ENCODE measurements around the gene HOXB2. TPM values are rescaled to one million over a fixed set of nuclear protein-coding genes. Genes with fewer than 3 reads are reported as not detected.

Gene HOXB2
- total RNA-seq, 1 experiment from 2014 or later, result 0.31 TPM

DNA sequence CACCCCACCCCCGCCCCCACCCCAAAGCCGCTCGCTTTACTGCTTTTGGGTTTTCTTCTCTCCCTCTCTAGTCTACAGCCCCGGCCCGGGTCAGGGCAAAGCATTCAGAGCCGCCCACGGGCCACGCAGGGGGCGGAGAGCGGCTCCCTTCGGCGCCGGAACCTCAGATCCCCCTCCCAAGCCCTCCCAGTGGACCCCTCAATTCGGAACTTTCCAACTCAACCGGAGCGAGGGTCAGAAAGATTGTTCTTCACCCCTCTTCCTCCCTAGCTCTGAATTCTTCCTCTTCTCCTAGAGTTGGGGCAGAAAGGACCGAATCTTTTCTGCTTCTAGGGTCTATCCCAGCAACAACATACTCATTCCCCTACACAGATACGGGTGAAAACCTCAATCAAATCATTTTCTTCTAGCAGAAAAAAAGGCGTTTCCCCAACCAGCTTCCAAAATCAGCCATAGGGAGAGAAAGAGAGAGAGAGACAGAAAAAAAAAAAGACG, 1.0 kb downstream of the HOXB2 start:
- no peaks in the 10 kb centered on the region for H3K36me3 ChIP-seq (ENCODE audit: low read depth)
- H3F3A ChIP-seq (ENCODE audit: insufficient read depth, low read depth), result peaks cover 7% of the 10 kb centered on the region; the same call in 1 of the 2 replicates
- TF ChIP-seq EZH2 (IDR thresholded peaks at IDR 0.05; ENCODE audit: low read depth), result no peak
- TF ChIP-seq, protein P1, sequence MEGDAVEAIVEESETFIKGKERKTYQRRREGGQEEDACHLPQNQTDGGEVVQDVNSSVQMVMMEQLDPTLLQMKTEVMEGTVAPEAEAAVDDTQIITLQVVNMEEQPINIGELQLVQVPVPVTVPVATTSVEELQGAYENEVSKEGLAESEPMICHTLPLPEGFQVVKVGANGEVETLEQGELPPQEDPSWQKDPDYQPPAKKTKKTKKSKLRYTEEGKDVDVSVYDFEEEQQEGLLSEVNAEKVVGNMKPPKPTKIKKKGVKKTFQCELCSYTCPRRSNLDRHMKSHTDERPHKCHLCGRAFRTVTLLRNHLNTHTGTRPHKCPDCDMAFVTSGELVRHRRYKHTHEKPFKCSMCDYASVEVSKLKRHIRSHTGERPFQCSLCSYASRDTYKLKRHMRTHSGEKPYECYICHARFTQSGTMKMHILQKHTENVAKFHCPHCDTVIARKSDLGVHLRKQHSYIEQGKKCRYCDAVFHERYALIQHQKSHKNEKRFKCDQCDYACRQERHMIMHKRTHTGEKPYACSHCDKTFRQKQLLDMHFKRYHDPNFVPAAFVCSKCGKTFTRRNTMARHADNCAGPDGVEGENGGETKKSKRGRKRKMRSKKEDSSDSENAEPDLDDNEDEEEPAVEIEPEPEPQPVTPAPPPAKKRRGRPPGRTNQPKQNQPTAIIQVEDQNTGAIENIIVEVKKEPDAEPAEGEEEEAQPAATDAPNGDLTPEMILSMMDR (conservative IDR thresholded peaks at IDR 0.05), result no peak
- no peak overlapping the region for H3K4me2 ChIP-seq
- no peaks in the 10 kb centered on the region for H3K27me3 ChIP-seq (ENCODE audit: insufficient read depth, low read depth)
- H3K4me3 ChIP-seq, result no peak overlapping the region
- DNase-seq, result no peak
- H2AFZ ChIP-seq, result no peak overlapping the region
- no peaks in the 10 kb centered on the region for H4K20me1 ChIP-seq (ENCODE audit: insufficient read depth)
- BruUV-seq (replicated peaks), result no TSS peak
- no peaks in the 10 kb centered on the region for H3K9me3 ChIP-seq (ENCODE audit: insufficient read depth, low read depth)
- H3K9me2 ChIP-seq (ENCODE audit: insufficient read depth), result no peaks in the 10 kb centered on the region
- no peak overlapping the region for H3K27ac ChIP-seq
- intact Hi-C loops (cut with micrococcal nuclease; ENCODE audit: unreplicated experiment), result no loop called here
- POLR2A ChIA-PET (ENCODE audit: unreplicated experiment), result no interaction called here
- no peaks in the 10 kb centered on the region for H3K79me2 ChIP-seq (ENCODE audit: low read depth)
- CTCF ChIA-PET, result no interaction called here
- H3K4me1 ChIP-seq (replicated peaks; ENCODE audit: insufficient read depth), result no peaks in the 10 kb centered on the region

DNA sequence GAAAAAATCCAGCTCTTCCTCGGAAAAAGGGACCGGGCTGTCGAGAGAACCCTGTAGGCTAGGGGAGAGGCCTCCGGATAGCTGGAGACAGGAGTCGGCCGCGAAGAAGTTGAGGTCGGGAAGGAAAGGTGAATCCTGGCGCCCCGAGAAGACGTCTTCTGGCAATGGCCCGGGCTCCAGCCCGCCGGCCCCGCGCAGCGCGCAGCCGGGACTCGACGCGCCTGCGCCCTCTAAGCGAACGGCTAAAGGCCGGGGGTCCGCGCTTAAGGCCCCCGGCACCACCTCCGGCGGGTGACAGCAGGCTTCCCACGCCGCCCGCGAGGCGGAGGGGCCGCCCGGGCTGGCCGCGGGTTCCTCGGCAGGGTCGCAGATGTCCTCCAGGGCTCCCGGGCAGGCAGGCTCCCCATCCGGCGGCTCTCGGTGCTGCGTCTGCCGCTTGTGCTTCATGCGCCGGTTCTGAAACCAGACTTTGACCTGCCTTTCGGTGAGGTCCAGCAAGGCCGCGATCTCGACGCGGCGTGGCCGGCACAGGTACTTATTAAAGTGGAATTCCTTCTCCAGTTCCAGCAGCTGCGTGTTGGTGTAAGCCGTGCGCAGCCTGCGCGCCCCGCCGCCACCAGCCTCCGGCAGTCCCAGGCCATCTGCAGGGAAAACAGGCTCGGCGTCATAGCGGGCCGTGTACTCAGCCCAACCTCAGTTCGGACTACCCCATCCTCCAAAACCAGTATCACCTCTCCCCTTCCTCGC, 1.6 kb downstream of the HOXB2 start:
- H2AFZ ChIP-seq, result no peak overlapping the region
- H3K4me2 ChIP-seq, result no peak overlapping the region
- POLR2A ChIA-PET (ENCODE audit: unreplicated experiment), result no interaction called here
- no TSS peak for BruUV-seq (replicated peaks)
- H3K9me3 ChIP-seq (ENCODE audit: insufficient read depth, low read depth), result no peaks in the 10 kb centered on the region
- H3K4me3 ChIP-seq, result no peak overlapping the region
- no peak overlapping the region for H3K27ac ChIP-seq
- H3K9me2 ChIP-seq (ENCODE audit: insufficient read depth), result no peaks in the 10 kb centered on the region
- no peaks in the 10 kb centered on the region for H3K79me2 ChIP-seq (ENCODE audit: low read depth)
- no peaks in the 10 kb centered on the region for H3K27me3 ChIP-seq (ENCODE audit: insufficient read depth, low read depth)
- no peaks in the 10 kb centered on the region for H4K20me1 ChIP-seq (ENCODE audit: insufficient read depth)
- CTCF ChIA-PET, result no interaction called here
- peaks cover 7% of the 10 kb centered on the region; the same call in 1 of the 2 replicates for H3F3A ChIP-seq (ENCODE audit: insufficient read depth, low read depth)
- TF ChIP-seq EZH2 (IDR thresholded peaks at IDR 0.05; ENCODE audit: low read depth), result no peak
- TF ChIP-seq, protein P1 (conservative IDR thresholded peaks at IDR 0.05), result no peak
- intact Hi-C loops (cut with micrococcal nuclease; ENCODE audit: unreplicated experiment), result no loop called here
- no peaks in the 10 kb centered on the region for H3K4me1 ChIP-seq (replicated peaks; ENCODE audit: insufficient read depth)
- H3K36me3 ChIP-seq (ENCODE audit: low read depth), result no peaks in the 10 kb centered on the region
- no peak for DNase-seq

- H2AFZ ChIP-seq, result no peak overlapping the region
These were observed 2.2 kb downstream of the HOXB2 start for GRCh38 chr17:48542698-48543106.

More at GRCh38 chr17:48542698-48543106, 2.2 kb downstream of the HOXB2 start:
- Histone ChIP-seq H3F3A (ENCODE audit: insufficient read depth, low read depth) (peaks cover 8% of the 10 kb centered on the region; the same call in 1 of the 2 replicates), H4K20me1 (ENCODE audit: insufficient read depth) (no peaks in the 10 kb centered on the region), H3K4me3 (no peak overlapping the region), H3K9me2 (ENCODE audit: insufficient read depth) (no peaks in the 10 kb centered on the region), H3K9me3 (ENCODE audit: insufficient read depth, low read depth) (no peaks in the 10 kb centered on the region), H3K4me1 (replicated peaks; ENCODE audit: insufficient read depth) (no peaks in the 10 kb centered on the region), H3K4me2 (no peak overlapping the region), H3K27ac (no peak overlapping the region), H3K36me3 (ENCODE audit: low read depth) (no peaks in the 10 kb centered on the region), H3K79me2 (ENCODE audit: low read depth) (no peaks in the 10 kb centered on the region), H3K27me3 (ENCODE audit: insufficient read depth, low read depth) (no peaks in the 10 kb centered on the region)
- ChIA-PET CTCF (no interaction called here), POLR2A (ENCODE audit: unreplicated experiment) (no interaction called here)
- no peak for DNase-seq
- TF ChIP-seq EZH2 (IDR thresholded peaks at IDR 0.05; ENCODE audit: low read depth), result no peak
- TF ChIP-seq, protein P1 (conservative IDR thresholded peaks at IDR 0.05), result no peak
- intact Hi-C loops (cut with micrococcal nuclease; ENCODE audit: unreplicated experiment), result no loop called here
- BruUV-seq (replicated peaks), result no TSS peak
